ENCODE data around the gene MAPKAP1.
A peak's percentile ranks its signal among the peaks of the same experiment; 100 is the strongest.
"Not testable (repeated sequence)": the region's sequence is repeated elsewhere in the genome, so short reads cannot be mapped to it uniquely, and the experiment has no call there.

MAPKAP1 gene

GRCh38 chr9:125600194-125600593 is 106.8 kb downstream of the MAPKAP1 start:
- DNase-seq = no peak

GRCh38 chr9:125594223-125594610 is 112.8 kb downstream of the MAPKAP1 start:
- no peak for DNase-seq

GRCh38 chr9:125593581-125594222 is 113.3 kb downstream of the MAPKAP1 start:
- no peak for DNase-seq

- no peak for DNase-seq
Measured at GRCh38 chr9:125591888-125592287, 115.1 kb downstream of the MAPKAP1 start.

- no peak for DNase-seq
Measured at GRCh38 chr9:125591245-125591644, 115.8 kb downstream of the MAPKAP1 start.

- no peak for DNase-seq
Measured at GRCh38 chr9:125589287-125589686, 117.7 kb downstream of the MAPKAP1 start.

GRCh38 chr9:125587819-125588460 is 119.1 kb downstream of the MAPKAP1 start:
- DNase-seq = no peak

GRCh38 chr9:125586172-125586511 is 120.9 kb downstream of the MAPKAP1 start:
- DNase-seq = peak; percentile 47 to 77

GRCh38 chr9:125585503-125586171 is 121.4 kb downstream of the MAPKAP1 start:
- no peak for DNase-seq

- DNase-seq = no peak
Measured at GRCh38 chr9:125580701-125581286, 126.2 kb downstream of the MAPKAP1 start.

GRCh38 chr9:125579030-125579932 is 127.7 kb downstream of the MAPKAP1 start:
- DNase-seq = no peak

- no peak for DNase-seq
Measured at GRCh38 chr9:125574126-125574877, 132.7 kb downstream of the MAPKAP1 start.

GRCh38 chr9:125572461-125572860 is 134.5 kb downstream of the MAPKAP1 start:
- not testable (repeated sequence) for DNase-seq

GRCh38 chr9:125571824-125572223 is 135.2 kb downstream of the MAPKAP1 start:
- not testable (repeated sequence) for DNase-seq

GRCh38 chr9:125570246-125570645 is 136.8 kb downstream of the MAPKAP1 start:
- DNase-seq = no peak

- DNase-seq = no peak
Measured at GRCh38 chr9:125568621-125569020, 138.4 kb downstream of the MAPKAP1 start.

- DNase-seq = not testable (repeated sequence)
Measured at GRCh38 chr9:125566051-125566450, 141.0 kb downstream of the MAPKAP1 start.

GRCh38 chr9:125565126-125565525 is 141.9 kb downstream of the MAPKAP1 start:
- no peak for DNase-seq

- DNase-seq = no peak
Measured at GRCh38 chr9:125564631-125565030, 142.4 kb downstream of the MAPKAP1 start.

GRCh38 chr9:125561509-125562148 is 145.4 kb downstream of the MAPKAP1 start:
- DNase-seq = no peak

GRCh38 chr9:125559894-125560293 is 147.1 kb downstream of the MAPKAP1 start:
- DNase-seq = no peak

- DNase-seq = no peak
Measured at GRCh38 chr9:125559194-125559593, 147.8 kb downstream of the MAPKAP1 start.
